Astrocyte of the spinal cord (primary cell): ENCODE results near the gene APMAP.

ENCODE experiments used
- DNase-seq: peaks from one replicate; pipeline ENCODE4 v3.0.0; 2011; ENCODE audit warnings: low read depth, low spot score
- H3K4me3 ChIP-seq: 2 replicates; pipeline ENCODE4 v1.5.1; 2011; ENCODE audit warnings: low read depth, mild to moderate bottlenecking, low read length, moderate library complexity
- in situ Hi-C: cut with HindIII; loops from 2 replicates; pipeline ENCODE4 v1.10.0; 2017; ENCODE audit warnings: low sequenced_read_pairs
- TF ChIP-seq, protein P1 (sequence below): IDR thresholded peaks from 2 replicates; pipeline ENCODE4 v1.5.1; 2012; ENCODE audit warnings: low read depth, mild to moderate bottlenecking, low read length, inconsistent platforms

Gene APMAP

DNA sequence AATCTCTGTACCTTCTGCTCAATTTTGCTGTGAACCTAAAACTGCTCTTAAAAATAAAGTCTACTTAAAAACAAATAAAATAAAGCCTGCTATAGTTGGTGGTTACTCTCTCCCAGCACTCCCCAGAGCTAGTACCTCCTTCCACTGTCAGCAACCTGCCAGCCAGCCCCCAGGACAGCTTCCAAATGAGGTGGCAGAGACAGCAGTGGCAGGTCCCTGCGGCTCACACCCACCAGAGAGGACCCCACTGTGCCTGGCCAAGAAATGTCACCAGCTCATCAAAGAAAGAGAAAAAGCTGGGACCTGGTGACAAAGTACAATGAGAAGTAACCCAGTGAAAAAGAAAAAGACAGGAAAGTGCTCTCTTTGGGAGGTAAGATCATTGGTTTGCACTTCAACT, 15.2 kb downstream of the APMAP start:
- H3K4me3 ChIP-seq = no peak overlapping the region
- TF ChIP-seq, protein P1, sequence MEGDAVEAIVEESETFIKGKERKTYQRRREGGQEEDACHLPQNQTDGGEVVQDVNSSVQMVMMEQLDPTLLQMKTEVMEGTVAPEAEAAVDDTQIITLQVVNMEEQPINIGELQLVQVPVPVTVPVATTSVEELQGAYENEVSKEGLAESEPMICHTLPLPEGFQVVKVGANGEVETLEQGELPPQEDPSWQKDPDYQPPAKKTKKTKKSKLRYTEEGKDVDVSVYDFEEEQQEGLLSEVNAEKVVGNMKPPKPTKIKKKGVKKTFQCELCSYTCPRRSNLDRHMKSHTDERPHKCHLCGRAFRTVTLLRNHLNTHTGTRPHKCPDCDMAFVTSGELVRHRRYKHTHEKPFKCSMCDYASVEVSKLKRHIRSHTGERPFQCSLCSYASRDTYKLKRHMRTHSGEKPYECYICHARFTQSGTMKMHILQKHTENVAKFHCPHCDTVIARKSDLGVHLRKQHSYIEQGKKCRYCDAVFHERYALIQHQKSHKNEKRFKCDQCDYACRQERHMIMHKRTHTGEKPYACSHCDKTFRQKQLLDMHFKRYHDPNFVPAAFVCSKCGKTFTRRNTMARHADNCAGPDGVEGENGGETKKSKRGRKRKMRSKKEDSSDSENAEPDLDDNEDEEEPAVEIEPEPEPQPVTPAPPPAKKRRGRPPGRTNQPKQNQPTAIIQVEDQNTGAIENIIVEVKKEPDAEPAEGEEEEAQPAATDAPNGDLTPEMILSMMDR = no peak
- in situ Hi-C loops = no loop called here
- no peak for DNase-seq

DNA sequence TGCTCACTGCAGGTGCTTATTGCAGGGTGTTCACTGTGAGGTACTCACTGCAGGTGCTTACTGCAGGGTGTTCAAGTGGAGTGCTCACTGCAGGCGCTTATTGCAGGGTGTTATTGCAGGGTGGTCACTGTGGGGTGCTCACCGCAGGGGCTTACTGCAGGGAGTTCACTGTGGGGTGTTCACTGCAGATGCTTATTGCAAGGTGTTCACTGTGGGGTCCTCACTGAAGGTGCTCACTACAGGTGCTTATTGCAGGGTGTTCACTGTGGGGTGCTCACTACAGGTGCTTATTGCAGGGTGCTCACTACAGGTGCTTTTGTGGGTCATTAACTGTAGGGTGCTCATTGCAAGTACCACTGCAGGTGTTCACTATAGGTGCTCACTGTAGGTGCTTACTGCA, 20.2 kb downstream of the APMAP start:
- DNase-seq = no peak
- in situ Hi-C loops = no loop called here
- H3K4me3 ChIP-seq = no peak overlapping the region
- TF ChIP-seq, protein P1 = no peak

- in situ Hi-C loops = no loop called here
- H3K4me3 ChIP-seq = no peak overlapping the region
- no peak for DNase-seq
- TF ChIP-seq, protein P1 = no peak
These were observed 21.0 kb downstream of the APMAP start for GRCh38 chr20:24971376-24972101.

DNA sequence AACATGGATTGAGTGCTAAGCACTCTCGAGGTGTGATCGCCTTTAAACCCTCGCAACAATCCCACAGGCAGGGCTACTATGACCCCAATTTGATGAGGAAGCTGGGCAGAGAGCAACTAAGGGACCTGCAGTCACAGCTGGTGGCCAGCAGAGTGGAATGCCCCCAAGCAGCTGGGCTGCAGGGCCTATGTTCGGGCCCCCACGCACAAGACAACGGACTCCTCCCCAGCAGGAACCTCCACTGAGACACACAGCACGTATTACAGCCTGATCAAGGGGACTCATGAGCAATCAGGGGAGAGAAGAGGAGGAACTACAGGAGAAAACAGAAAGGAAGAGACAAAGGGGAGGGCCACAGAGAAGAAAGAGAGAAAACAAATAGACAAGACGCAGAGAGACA, 21.8 kb downstream of the APMAP start:
- in situ Hi-C loops = no loop called here
- H3K4me3 ChIP-seq = no peak overlapping the region
- TF ChIP-seq, protein P1 = no peak
- no peak for DNase-seq

- no peak for DNase-seq
- TF ChIP-seq, protein P1 = no peak
- in situ Hi-C loops = no loop called here
- no peak overlapping the region for H3K4me3 ChIP-seq
These were observed 22.5 kb downstream of the APMAP start for GRCh38 chr20:24970030-24970553.

GRCh38 chr20:24969186-24970029, 23.1 kb downstream of the APMAP start:
- DNase-seq = no peak
- no peak overlapping the region for H3K4me3 ChIP-seq
- in situ Hi-C loops = no loop called here
- TF ChIP-seq, protein P1 = no peak
